SU-DHL-6 (cell line): ENCODE data around the gene SYTL5.

Experiments used
- H2AFZ ChIP-seq: fragments of 200-600 bp; sonication (generic); 2 replicates; pipeline ENCODE4 v1.6.1; 2014; ENCODE audit warnings: low read depth, mild to moderate bottlenecking, moderate library complexity, mixed read lengths, antibody characterized with exemption, low read length; ENCODE audit not compliant: severe bottlenecking
- H3F3A ChIP-seq: fragments of 200-600 bp; shearing (Covaris generic); 2 replicates; pipeline ENCODE4 v1.6.0; 2016; ENCODE audit warnings: antibody characterized with exemption, mild to moderate bottlenecking; ENCODE audit not compliant: insufficient read depth
- H3K27ac ChIP-seq: fragments of 200-600 bp; sonication (generic); 2 replicates; pipeline ENCODE4 v1.5.1; 2016; ENCODE audit warnings: low read depth, mild to moderate bottlenecking, low read length, moderate library complexity, mixed read lengths
- H3K27me3 ChIP-seq: fragments of 200-600 bp; sonication (generic), shearing (Covaris generic); 2 replicates; pipeline ENCODE4 v1.6.0; 2014; ENCODE audit warnings: mild to moderate bottlenecking, low read length
- H3K36me3 ChIP-seq: fragments of 200-600 bp; sonication (generic); 2 replicates; pipeline ENCODE4 v1.6.1; 2014; ENCODE audit warnings: mild to moderate bottlenecking, low read length, mixed read lengths
- H3K4me2 ChIP-seq: fragments of 300-600, 200-600 bp; shearing (Covaris generic), sonication (generic); 2 replicates; pipeline ENCODE4 v1.6.0; 2014; ENCODE audit warnings: low read length, low read depth, mild to moderate bottlenecking; ENCODE audit not compliant: poor library complexity, severe bottlenecking
- H3K4me3 ChIP-seq: fragments of 200-600 bp; sonication (generic); 2 replicates; pipeline ENCODE4 v1.5.1; 2014; ENCODE audit warnings: antibody characterized with exemption, low read length, mild to moderate bottlenecking, mixed read lengths; ENCODE audit not compliant: insufficient read depth, poor library complexity, severe bottlenecking
- H3K79me2 ChIP-seq: fragments of 200-600 bp; sonication (generic); 2 replicates; pipeline ENCODE4 v1.6.1; 2014; ENCODE audit warnings: mild to moderate bottlenecking, low read length, moderate library complexity; ENCODE audit not compliant: insufficient read depth
- H3K9ac ChIP-seq: fragments of 200-600 bp; sonication (generic); 2 replicates; pipeline ENCODE4 v1.7.0; 2014; ENCODE audit warnings: mild to moderate bottlenecking, low read length
- H3K9me2 ChIP-seq: fragments of 200-600 bp; sonication (generic); replicated peaks from 2 replicates; pipeline ENCODE4 v1.6.1; 2014; ENCODE audit warnings: low read length; ENCODE audit not compliant: insufficient read depth
- H3K9me3 ChIP-seq: fragments of 200-600 bp; sonication (generic); 2 replicates; pipeline ENCODE4 v1.6.1; 2014; ENCODE audit warnings: low read length, mixed read lengths; ENCODE audit not compliant: insufficient read depth
- H4K20me1 ChIP-seq: fragments of 200-600 bp; sonication (generic); 2 replicates; pipeline ENCODE4 v1.6.1; 2014; ENCODE audit warnings: low read depth, mild to moderate bottlenecking, antibody characterized with exemption, low read length, moderate library complexity, mixed read lengths
- EZH2phosphoT487 ChIP-seq: fragments of 200-600 bp; sonication (generic), shearing (Covaris generic); conservative IDR thresholded peaks from 2 replicates; pipeline ENCODE4 v1.6.1; 2018; ENCODE audit warnings: mild to moderate bottlenecking, antibody characterized with exemption, low read length, moderate library complexity, mixed read lengths
- TF ChIP-seq, protein P1 (sequence below): fragments of 200-600 bp; sonication (generic); IDR thresholded peaks from one replicate; pipeline ENCODE4 v1.5.1; 2017; ENCODE audit warnings: antibody characterized with exemption, mild to moderate bottlenecking, low read length, moderate library complexity; ENCODE audit not compliant: insufficient read depth, poor library complexity, severe bottlenecking

The SYTL5 gene

DNA sequence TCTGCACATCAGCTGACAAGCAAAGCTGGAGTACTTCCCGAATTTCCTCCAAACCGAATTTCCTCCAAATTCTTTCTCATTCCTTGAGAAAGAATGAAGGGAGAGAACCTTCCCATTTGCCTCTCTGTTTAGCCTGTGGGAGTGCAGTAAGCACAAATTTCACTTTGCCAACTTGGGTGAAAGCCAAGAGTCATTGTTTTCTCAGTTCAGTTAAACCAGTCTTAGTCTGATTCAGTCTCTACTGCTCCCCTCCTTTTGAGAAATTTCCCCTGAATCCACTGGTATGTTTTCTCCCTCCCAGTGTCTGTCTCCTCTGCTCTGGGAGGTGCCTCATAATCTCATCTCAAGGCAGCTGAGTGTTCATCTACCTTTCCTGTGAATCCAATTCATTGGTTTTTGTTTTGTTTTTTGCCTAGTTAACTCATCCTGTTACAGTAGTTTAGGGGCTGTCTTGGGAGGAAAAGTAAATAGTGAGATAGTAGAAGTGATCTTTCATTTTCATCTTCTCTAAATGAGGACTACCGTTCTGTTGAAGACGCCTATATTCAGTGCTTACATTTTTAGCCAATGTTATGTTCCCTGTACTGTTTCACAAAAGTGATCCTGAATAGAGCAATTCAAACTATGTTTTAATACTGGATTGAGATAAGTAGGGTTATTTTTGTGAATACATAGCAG is 49.0 kb downstream of the SYTL5 start:
- Histone ChIP-seq H3K9ac (no peak overlapping the region), H3K79me2 (no peaks in the 10 kb centered on the region), H3K27me3 (no peaks in the 10 kb centered on the region), H3K4me3 (no peak overlapping the region), H3K4me2 (no peak overlapping the region), H3K27ac (no peak overlapping the region), H4K20me1 (no peaks in the 10 kb centered on the region), H3F3A (no peaks in the 10 kb centered on the region), H3K9me3 (no peaks in the 10 kb centered on the region), H3K9me2 (no peaks in the 10 kb centered on the region), H3K36me3 (no peaks in the 10 kb centered on the region), H2AFZ (no peak overlapping the region)
- TF ChIP-seq, protein P1, sequence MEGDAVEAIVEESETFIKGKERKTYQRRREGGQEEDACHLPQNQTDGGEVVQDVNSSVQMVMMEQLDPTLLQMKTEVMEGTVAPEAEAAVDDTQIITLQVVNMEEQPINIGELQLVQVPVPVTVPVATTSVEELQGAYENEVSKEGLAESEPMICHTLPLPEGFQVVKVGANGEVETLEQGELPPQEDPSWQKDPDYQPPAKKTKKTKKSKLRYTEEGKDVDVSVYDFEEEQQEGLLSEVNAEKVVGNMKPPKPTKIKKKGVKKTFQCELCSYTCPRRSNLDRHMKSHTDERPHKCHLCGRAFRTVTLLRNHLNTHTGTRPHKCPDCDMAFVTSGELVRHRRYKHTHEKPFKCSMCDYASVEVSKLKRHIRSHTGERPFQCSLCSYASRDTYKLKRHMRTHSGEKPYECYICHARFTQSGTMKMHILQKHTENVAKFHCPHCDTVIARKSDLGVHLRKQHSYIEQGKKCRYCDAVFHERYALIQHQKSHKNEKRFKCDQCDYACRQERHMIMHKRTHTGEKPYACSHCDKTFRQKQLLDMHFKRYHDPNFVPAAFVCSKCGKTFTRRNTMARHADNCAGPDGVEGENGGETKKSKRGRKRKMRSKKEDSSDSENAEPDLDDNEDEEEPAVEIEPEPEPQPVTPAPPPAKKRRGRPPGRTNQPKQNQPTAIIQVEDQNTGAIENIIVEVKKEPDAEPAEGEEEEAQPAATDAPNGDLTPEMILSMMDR = no peak
- TF ChIP-seq EZH2phosphoT487 = no peak

DNA sequence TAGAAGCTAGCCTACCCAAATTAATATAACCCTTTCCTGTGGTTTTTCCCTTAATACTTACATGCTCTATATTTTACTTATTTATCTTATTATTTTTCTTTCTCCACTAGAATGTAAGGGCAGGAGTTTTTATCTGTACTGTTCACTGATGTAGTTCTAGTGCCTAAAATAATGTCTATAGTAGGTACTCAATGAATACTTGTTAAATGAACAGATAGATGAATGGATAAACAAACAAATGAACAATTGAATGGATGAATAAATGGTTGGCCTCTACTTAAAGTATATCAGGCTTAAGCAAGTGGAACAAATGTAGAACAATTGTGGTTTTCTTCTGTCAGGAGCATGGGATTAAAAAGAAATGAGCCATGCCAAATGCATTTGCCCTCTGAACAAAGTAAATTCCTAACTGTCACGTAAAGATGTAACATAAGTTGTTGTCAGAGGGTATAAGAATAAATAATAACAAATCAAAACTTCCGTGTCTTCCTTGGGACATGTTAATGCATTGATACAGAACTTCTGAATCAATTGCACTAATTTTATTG is 54.1 kb downstream of the SYTL5 start:
- TF ChIP-seq, protein P1 = no peak
- no peak for TF ChIP-seq EZH2phosphoT487
- no peak overlapping the region for H3K4me2 ChIP-seq

DNA sequence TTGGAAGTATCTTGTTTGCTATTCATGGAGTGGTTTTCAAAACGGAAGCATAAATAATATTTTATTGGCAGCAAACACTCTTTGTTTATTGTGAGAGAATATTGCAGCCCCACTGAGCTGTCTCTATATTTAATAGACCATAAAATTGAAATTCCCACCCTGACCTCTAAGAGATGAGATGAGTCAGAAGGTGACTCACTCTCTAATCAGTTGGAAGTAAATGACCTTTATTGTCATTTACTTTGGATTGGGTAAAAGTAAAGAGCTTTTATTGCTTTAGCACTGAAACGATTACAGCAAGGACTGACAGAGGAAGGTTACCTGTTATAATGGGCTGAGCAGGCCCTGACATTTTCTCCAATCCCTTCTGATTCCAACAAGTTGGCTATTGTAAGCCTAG is 55.0 kb downstream of the SYTL5 start:
- H3K4me2 ChIP-seq = no peak overlapping the region
- no peaks in the 10 kb centered on the region for H3K9me2 ChIP-seq

More for the DNA sequence above, 54.1 kb downstream of the SYTL5 start:
- no peaks in the 10 kb centered on the region for H3K79me2 ChIP-seq
- no peaks in the 10 kb centered on the region for H4K20me1 ChIP-seq
- H3K27me3 ChIP-seq = no peaks in the 10 kb centered on the region
- H3K9me3 ChIP-seq = no peaks in the 10 kb centered on the region
- H3K36me3 ChIP-seq = no peaks in the 10 kb centered on the region
- H3K9ac ChIP-seq = no peak overlapping the region
- H2AFZ ChIP-seq = no peak overlapping the region
- H3K27ac ChIP-seq = no peak overlapping the region
- no peaks in the 10 kb centered on the region for H3K9me2 ChIP-seq
- no peaks in the 10 kb centered on the region for H3F3A ChIP-seq
- no peak overlapping the region for H3K4me3 ChIP-seq

More for the DNA sequence above, 55.0 kb downstream of the SYTL5 start:
- no peaks in the 10 kb centered on the region for H3K36me3 ChIP-seq
- H2AFZ ChIP-seq = no peak overlapping the region
- H3K79me2 ChIP-seq = no peaks in the 10 kb centered on the region
- no peaks in the 10 kb centered on the region for H3F3A ChIP-seq
- H3K27ac ChIP-seq = no peak overlapping the region
- no peak for TF ChIP-seq EZH2phosphoT487
- TF ChIP-seq, protein P1 = no peak
- H4K20me1 ChIP-seq = no peaks in the 10 kb centered on the region
- no peaks in the 10 kb centered on the region for H3K9me3 ChIP-seq
- no peaks in the 10 kb centered on the region for H3K27me3 ChIP-seq
- H3K4me3 ChIP-seq = no peak overlapping the region
- no peak overlapping the region for H3K9ac ChIP-seq
